Kidney (tissue), 14 donors: ENCODE data around the gene STARD5. TPM values are rescaled to one million over a fixed set of nuclear protein-coding genes. Genes with fewer than 3 reads are reported as not detected.

Experiments
- DNase-seq, 5 donors: peaks; one replicate each; pipeline ENCODE4 v3.0.0-alpha.2; 2013 to 2020
- FAIRE-seq: peaks from 2 replicates; lab custom pipeline; 2012; peaks lifted over from hg19 to GRCh38; lab: Jason Lieb, UNC
- H3K27ac ChIP-seq, 2 donors: one replicate each; pipeline ENCODE4 v1.7.0; 2013; ENCODE audit warnings: low read depth in 2 of 2, low read length in 2 of 2, inconsistent platforms in 1 of 2
- H3K27me3 ChIP-seq: one replicate; pipeline ENCODE4 v1.7.1; 2013; ENCODE audit warnings: low read length, inconsistent platforms; ENCODE audit not compliant: control insufficient read depth, insufficient read depth
- H3K36me3 ChIP-seq, 3 donors: one replicate each; pipeline versions ENCODE4 v1.7.0 to v1.7.1; 2013; ENCODE audit warnings: low read length in 3 of 3, control low read depth in 1 of 3, inconsistent platforms in 1 of 3; ENCODE audit not compliant: insufficient read depth in 3 of 3, control insufficient read depth in 2 of 3
- H3K4me1 ChIP-seq, 3 donors: one replicate each; pipeline versions ENCODE4 v1.7.0 to v1.7.1; 2013; ENCODE audit warnings: low read length in 3 of 3, inconsistent platforms in 1 of 3, low read depth in 1 of 3; ENCODE audit not compliant: control insufficient read depth in 2 of 3, insufficient read depth in 2 of 3
- H3K4me3 ChIP-seq, 3 donors: one replicate each; pipeline versions ENCODE4 v1.7.0 to v1.8.1; 2013; ENCODE audit warnings: low read length in 3 of 3, control low read depth in 1 of 3, inconsistent platforms in 1 of 3
- H3K9ac ChIP-seq, 3 donors: one replicate each; pipeline versions ENCODE4 v1.7.0 to v1.7.1; 2013; ENCODE audit warnings: low read length in 3 of 3, control low read depth in 1 of 3, inconsistent platforms in 1 of 3
- H3K9me3 ChIP-seq, 3 donors: one replicate each; pipeline versions ENCODE4 v1.7.0 to v1.7.1; 2013; ENCODE audit warnings: low read length in 3 of 3, control low read depth in 1 of 3, inconsistent platforms in 1 of 3; ENCODE audit not compliant: control insufficient read depth in 2 of 3, insufficient read depth in 1 of 3
- intact Hi-C: fragments of 100-400 bp; cut with DNase I; formaldehyde crosslinking; loops from one replicate; pipeline ENCODE4 v1.11.1; 2022
- polyA plus RNA-seq: library from polyadenylated mRNA; stranded (reverse); fragments of 350-450 nt; fragmentation: Illumina TruSeq; extraction: RNeasy Lipid Tissue Mini Kit (QIAGEN cat#74804); gene quantifications from one replicate; pipeline ENCODE4 v1.2.3, GENCODE V29; 2014; ENCODE audit warnings: low read depth, low replicate concordance; ENCODE audit not compliant: insufficient read depth
- total RNA-seq: library from RNA; stranded (reverse); fragmentation: NEBNext Ultra II Directional; extraction: Animal tissue kit (Norgen Biotek cat#: 25700); gene quantifications from one replicate; pipeline ENCODE4 v1.2.1, GENCODE V29; 2021
- TF ChIP-seq, protein P1 (sequence below): IDR thresholded peaks from 3 replicates; pipeline ENCODE4 v1.5.1; 2012; ENCODE audit warnings: mild to moderate bottlenecking, moderate library complexity, borderline replicate concordance; ENCODE audit not compliant: insufficient read depth; ENCODE audit errors: extremely low read depth
- donor health status: control.
- donor health status: control.
- donor health status: control.
- donor health status: control.
- donor health status: control.
- donor health status: DM: yes; HTN: yes; CAD: no.
- donor health status: Normal renal cell carcinoma (clear cell type).

STARD5 gene
- total and polyA plus RNA-seq, 2 donors from 2014 or later, result 3.2 to 4.1 TPM

DNA sequence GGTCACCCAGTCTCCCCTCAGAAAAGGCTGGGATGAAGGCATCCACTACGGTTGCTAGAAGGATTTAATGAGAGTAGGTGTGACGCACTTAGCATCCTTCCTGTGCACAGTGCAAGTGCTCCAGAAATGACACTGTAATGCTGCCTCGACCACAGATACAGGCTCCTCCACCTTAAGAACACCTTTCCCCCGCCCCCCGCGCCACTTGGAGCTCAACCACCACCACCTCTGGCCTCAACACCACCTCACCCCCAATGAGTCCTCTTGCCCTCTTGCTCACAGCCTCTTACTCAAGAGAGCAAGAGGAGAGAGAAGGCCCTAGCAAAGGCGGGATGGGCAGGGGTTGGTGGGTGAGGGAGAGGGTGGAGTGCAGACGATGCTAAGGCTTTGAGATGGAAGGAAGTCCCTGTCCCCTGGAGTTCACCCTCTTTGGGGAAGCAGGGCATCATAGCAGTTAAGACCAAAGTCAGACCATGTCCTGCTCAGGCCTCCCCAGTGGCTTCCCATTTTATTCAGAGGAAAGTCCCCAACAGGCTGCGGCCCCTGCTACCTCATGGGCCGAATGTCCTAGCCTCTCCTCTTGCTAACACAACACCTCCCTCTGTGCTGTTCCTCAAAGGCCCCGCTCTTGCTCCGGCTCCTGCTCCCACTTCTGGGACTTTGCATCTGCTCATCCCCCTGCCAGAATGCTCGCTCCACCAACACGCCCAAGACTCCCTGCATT is 8.3 kb downstream of the STARD5 start:
- TF ChIP-seq, protein P1, sequence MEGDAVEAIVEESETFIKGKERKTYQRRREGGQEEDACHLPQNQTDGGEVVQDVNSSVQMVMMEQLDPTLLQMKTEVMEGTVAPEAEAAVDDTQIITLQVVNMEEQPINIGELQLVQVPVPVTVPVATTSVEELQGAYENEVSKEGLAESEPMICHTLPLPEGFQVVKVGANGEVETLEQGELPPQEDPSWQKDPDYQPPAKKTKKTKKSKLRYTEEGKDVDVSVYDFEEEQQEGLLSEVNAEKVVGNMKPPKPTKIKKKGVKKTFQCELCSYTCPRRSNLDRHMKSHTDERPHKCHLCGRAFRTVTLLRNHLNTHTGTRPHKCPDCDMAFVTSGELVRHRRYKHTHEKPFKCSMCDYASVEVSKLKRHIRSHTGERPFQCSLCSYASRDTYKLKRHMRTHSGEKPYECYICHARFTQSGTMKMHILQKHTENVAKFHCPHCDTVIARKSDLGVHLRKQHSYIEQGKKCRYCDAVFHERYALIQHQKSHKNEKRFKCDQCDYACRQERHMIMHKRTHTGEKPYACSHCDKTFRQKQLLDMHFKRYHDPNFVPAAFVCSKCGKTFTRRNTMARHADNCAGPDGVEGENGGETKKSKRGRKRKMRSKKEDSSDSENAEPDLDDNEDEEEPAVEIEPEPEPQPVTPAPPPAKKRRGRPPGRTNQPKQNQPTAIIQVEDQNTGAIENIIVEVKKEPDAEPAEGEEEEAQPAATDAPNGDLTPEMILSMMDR, result no peak
- no peaks in the 10 kb centered on the region for H3K4me1 ChIP-seq
- FAIRE-seq, result no peak
- no peaks in the 10 kb centered on the region for H3K27me3 ChIP-seq
- no peak overlapping the region for H3K9ac ChIP-seq
- DNase-seq, result no peak
- no peak overlapping the region for H3K4me3 ChIP-seq
- H3K36me3 ChIP-seq, result no peaks in the 10 kb centered on the region
- H3K27ac ChIP-seq, result no peak overlapping the region
- no peaks in the 10 kb centered on the region for H3K9me3 ChIP-seq
- intact Hi-C loops, result no loop called here

DNA sequence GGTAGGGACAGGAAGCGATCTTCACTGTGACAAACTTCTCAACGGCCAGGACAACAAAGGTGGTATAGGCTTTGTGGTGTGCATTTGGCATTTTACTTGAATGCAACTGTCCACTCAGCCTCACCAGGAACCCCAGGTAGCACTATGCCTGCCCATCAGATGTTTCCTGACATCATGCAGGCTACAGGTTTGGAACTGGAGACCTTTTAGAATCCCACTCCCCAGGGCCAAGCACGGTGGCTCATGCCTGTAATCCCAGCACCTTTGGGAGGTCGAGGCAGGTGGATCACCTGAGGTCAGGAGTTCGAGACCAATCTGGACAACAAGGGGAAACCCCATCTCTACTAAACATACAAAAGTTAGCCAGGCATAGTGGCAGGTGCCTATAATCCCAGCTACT is 9.6 kb downstream of the STARD5 start:
- DNase-seq (no peak), FAIRE-seq (no peak)
- Histone ChIP-seq H3K4me3 (no peak overlapping the region), H3K9me3 (no peaks in the 10 kb centered on the region), H3K36me3 (no peaks in the 10 kb centered on the region), H3K9ac (no peak overlapping the region), H3K4me1 (no peaks in the 10 kb centered on the region), H3K27ac (no peak overlapping the region), H3K27me3 (no peaks in the 10 kb centered on the region)
- intact Hi-C loops, result no loop called here
- TF ChIP-seq, protein P1, result no peak

GRCh38 chr15:81313686-81314085 is 10.3 kb downstream of the STARD5 start:
- FAIRE-seq (no peak), DNase-seq (no peak)
- Histone ChIP-seq H3K36me3 (no peaks in the 10 kb centered on the region), H3K9ac (no peak overlapping the region), H3K27ac (no peak overlapping the region), H3K4me3 (no peak overlapping the region), H3K4me1 (no peaks in the 10 kb centered on the region), H3K27me3 (no peaks in the 10 kb centered on the region), H3K9me3 (no peaks in the 10 kb centered on the region)
- intact Hi-C loops, result no loop called here
- TF ChIP-seq, protein P1, result no peak
